Activated CD4-positive, alpha-beta T cell treated with anti-CD3 and anti-CD28 coated beads for 36 hours (primary cell): ENCODE results near the gene L2HGDH. TPM values are rescaled to one million over a fixed set of nuclear protein-coding genes. Genes with fewer than 3 reads are reported as not detected.

ENCODE experiments used
- ATAC-seq: fragments of 200-7000 bp; cut with Tn5 transposase; one replicate; pipeline ENCODE4 v1.10.0; 2021; ENCODE audit warnings: mild to moderate bottlenecking, moderate library complexity
- CTCF ChIA-PET: fragments of 350-600 bp; sonication (Branson Sonifier 250); formaldehyde crosslinking; loops from one replicate; lab custom pipeline; 2021; ENCODE audit warnings: antibody characterized with exemption; lab: Charles Lee
- POLR2A ChIA-PET: fragments of 350-600 bp; sonication (Branson Sonifier 250); formaldehyde crosslinking; loops from one replicate; lab custom pipeline; 2021; ENCODE audit warnings: antibody characterized with exemption, inconsistent platforms; lab: Charles Lee
- DNase-seq: peaks from one replicate; pipeline ENCODE4 v3.0.0-alpha.2; 2020
- H3K27ac Mint-ChIP-seq: one replicate; pipeline ENCODE4 v1.8.0; 2021; ENCODE audit warnings: mixed read lengths
- H3K27me3 Mint-ChIP-seq: one replicate; pipeline ENCODE4 v1.8.0; 2021; ENCODE audit warnings: mixed read lengths
- H3K36me3 Mint-ChIP-seq: one replicate; pipeline ENCODE4 v1.8.0; 2021; ENCODE audit warnings: low read depth, mixed read lengths
- H3K4me1 Mint-ChIP-seq: one replicate; pipeline ENCODE4 v1.8.0; 2021; ENCODE audit warnings: mixed read lengths
- H3K4me3 Mint-ChIP-seq: one replicate; pipeline ENCODE4 v1.8.0; 2021; ENCODE audit warnings: mild to moderate bottlenecking, moderate library complexity, mixed read lengths
- H3K9me3 Mint-ChIP-seq: one replicate; pipeline ENCODE4 v1.8.0; 2021; ENCODE audit warnings: low read depth, mixed read lengths
- intact Hi-C, 2 experiments: fragments of 100-400 bp; cut with DNase I in 1 of 2; cut with micrococcal nuclease in 1 of 2; formaldehyde crosslinking; loops; one replicate each; pipeline versions ENCODE4 v1.14.2 to v1.15.1; 2022 to 2024; cut with DNase I, micrococcal nuclease
- total RNA-seq, 2 experiments: library from RNA; stranded (reverse); gene quantifications; one replicate each; pipeline ENCODE4 v1.2.3, GENCODE V29; 2021

Gene L2HGDH
- total RNA-seq, 2 experiments from 2014 or later, result 12.8 to 19.0 TPM

DNA sequence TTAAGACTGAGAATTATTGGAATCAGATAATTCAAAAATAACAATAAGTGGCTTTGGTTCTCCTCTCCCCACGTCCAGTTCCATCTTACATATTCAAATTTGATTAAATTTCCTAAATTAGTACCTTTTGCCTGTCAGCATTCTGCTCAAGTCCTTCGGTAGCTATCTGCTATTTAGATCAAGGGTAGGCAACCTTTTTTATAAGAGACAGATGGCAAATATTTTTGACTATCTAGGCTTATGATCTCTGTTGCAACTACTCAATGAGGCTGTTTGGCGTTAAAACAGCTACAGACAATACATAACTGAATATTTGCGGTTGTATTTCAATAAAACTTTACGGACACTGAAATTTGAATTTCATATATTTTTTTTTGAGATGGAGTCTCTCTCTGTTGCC, 21.7 kb downstream of the L2HGDH start:
- Mint-ChIP-seq H3K27me3 (no peaks in the 10 kb centered on the region), H3K36me3 (peaks cover 12% of the 10 kb centered on the region), H3K4me1 (no peaks in the 10 kb centered on the region), H3K27ac (no peak overlapping the region), H3K4me3 (no peak overlapping the region), H3K9me3 (no peaks in the 10 kb centered on the region)
- ATAC-seq (no peak), DNase-seq (no peak)
- ChIA-PET POLR2A (no interaction called here), CTCF (interaction anchor here (0.5 to 1.1 kb wide), 2 partner anchors 11 to 87 kb away, joined by 3 read pairs; no protein-coding TSS in a partner anchor)
- intact Hi-C loops, result no loop called here

DNA sequence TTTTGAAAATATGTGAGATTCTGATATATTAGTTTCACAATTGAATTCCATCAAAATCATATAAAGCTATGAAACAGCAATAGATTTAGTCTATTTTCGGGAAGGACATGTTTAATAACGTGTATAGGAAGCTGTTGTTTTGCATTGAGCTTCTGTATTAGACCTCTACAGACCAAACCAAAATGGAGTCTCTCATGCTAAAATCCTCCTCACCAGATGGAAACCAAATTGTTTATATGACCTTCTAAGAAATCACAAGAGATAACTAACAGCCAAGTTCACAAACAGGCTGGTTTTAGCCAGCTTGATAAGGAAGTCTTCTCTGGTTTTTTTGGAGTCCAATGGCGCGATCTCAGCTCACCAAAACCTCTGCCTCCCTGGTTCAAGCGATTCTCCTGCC, 23.9 kb downstream of the L2HGDH start:
- Mint-ChIP-seq H3K4me3 (no peak overlapping the region), H3K36me3 (peaks cover 6% of the 10 kb centered on the region), H3K27ac (no peak overlapping the region), H3K9me3 (no peaks in the 10 kb centered on the region), H3K4me1 (no peaks in the 10 kb centered on the region), H3K27me3 (no peaks in the 10 kb centered on the region)
- intact Hi-C loops, result no loop called here
- CTCF ChIA-PET, result no interaction called here
- POLR2A ChIA-PET, result no interaction called here
- no peak for DNase-seq
- ATAC-seq, result no peak

DNA sequence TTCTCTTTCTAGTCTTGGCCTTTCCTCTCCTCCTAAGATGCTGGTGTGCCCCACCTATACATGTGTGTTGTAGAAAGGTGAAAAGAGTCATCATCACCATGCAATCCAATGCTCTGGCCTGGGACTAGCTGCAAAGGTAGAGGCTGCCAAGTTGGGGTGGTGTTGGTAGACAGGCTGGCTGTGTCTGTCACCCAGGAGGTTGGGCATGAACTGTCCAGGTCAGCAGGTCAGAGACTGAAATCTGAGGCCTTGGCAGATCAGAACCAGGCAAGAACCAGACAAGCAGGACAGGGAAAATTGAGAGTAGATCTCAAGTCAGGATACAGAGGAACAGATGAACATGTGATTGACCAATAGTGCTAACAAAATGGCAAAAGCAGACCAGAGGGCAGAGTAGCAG, 26.2 kb downstream of the L2HGDH start:
- H3K36me3 Mint-ChIP-seq, result peaks cover 7% of the 10 kb centered on the region
- H3K27me3 Mint-ChIP-seq, result no peaks in the 10 kb centered on the region
- ChIA-PET POLR2A (no interaction called here), CTCF (no interaction called here)
- no peak overlapping the region for H3K4me3 Mint-ChIP-seq
- intact Hi-C loops, result no loop called here
- H3K27ac Mint-ChIP-seq, result no peak overlapping the region
- no peaks in the 10 kb centered on the region for H3K9me3 Mint-ChIP-seq
- DNase-seq, result no peak
- ATAC-seq, result no peak
- H3K4me1 Mint-ChIP-seq, result no peaks in the 10 kb centered on the region

DNA sequence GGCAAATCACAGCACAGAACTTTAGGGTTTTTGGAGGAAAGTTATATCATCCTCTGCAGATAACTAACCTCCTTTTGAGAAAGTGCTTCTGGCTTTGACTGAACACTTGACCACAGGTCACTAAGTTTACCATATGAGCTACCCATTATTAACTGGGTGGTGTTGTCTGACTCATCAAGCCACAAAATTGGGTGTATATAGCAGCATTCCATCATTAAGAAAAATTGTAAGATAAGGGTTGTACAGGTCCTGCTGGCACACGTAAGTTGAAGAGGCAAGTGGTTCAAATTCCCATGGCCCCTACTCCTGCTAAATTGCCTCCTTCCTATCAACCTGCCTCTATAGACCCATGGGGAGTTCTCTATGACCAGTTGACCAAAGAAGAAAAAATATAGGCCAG, 39.5 kb downstream of the L2HGDH start:
- H3K27ac Mint-ChIP-seq, result no peak overlapping the region
- intact Hi-C loops, result no loop called here
- H3K27me3 Mint-ChIP-seq, result no peaks in the 10 kb centered on the region
- POLR2A ChIA-PET, result no interaction called here
- peaks cover 8% of the 10 kb centered on the region for H3K36me3 Mint-ChIP-seq
- H3K9me3 Mint-ChIP-seq, result no peaks in the 10 kb centered on the region
- no peak overlapping the region for H3K4me3 Mint-ChIP-seq
- ATAC-seq (no peak), DNase-seq (no peak)
- CTCF ChIA-PET, result interaction anchor here (0.8 kb wide), 1 partner anchor 10 kb away, joined by 4 read pairs; no protein-coding TSS in a partner anchor
- H3K4me1 Mint-ChIP-seq, result no peaks in the 10 kb centered on the region

DNA sequence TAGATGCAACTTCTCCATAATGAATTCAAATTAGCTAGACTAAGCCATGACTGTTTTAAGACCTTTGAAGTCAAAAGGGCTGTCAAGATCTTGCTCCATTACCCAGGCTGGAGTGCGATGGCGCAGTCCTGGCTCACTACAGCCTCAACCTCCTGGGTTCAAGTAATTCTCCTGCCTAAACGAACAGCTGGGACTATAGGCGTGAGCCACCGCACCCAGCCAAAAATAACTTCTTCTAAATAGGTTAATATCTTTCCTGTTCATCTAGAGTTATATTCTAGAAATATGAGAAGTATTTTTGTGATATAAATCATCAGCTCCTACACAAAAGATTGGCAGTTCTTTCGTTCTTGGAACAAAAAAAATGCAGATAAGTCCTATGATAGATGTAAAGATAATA, 41.1 kb downstream of the L2HGDH start:
- POLR2A ChIA-PET, result no interaction called here
- ATAC-seq (no peak), DNase-seq (no peak)
- no peak overlapping the region for H3K27ac Mint-ChIP-seq
- H3K9me3 Mint-ChIP-seq, result no peaks in the 10 kb centered on the region
- no peaks in the 10 kb centered on the region for H3K27me3 Mint-ChIP-seq
- H3K4me3 Mint-ChIP-seq, result no peak overlapping the region
- H3K4me1 Mint-ChIP-seq, result no peaks in the 10 kb centered on the region
- peaks cover 3% of the 10 kb centered on the region for H3K36me3 Mint-ChIP-seq
- intact Hi-C loops, result no loop called here
- CTCF ChIA-PET, result no interaction called here

DNA sequence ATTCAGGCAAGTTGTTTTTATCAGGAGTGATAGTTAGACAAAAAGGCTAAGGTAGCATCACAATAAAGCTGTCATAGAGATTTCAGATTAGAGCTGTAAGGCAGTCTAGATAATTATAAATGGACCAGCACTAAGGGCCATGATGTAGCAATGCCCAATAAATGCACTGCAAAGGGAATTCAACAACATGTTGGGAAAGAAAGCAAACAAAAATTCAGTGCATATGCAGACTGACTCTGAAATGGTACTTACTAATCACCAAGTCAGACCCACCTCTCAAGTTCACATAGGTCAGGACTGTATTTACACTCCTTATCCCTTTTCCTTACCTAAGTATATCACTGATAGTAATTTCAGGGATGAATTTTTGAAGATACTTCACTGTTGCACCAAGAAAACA, 47.0 kb downstream of the L2HGDH start:
- POLR2A ChIA-PET, result no interaction called here
- Mint-ChIP-seq H3K27me3 (no peaks in the 10 kb centered on the region), H3K36me3 (peaks cover 5% of the 10 kb centered on the region), H3K4me1 (no peaks in the 10 kb centered on the region), H3K4me3 (no peak overlapping the region), H3K27ac (no peak overlapping the region), H3K9me3 (no peaks in the 10 kb centered on the region)
- DNase-seq (no peak), ATAC-seq (no peak)
- intact Hi-C loops, result no loop called here
- CTCF ChIA-PET, result no interaction called here

DNA sequence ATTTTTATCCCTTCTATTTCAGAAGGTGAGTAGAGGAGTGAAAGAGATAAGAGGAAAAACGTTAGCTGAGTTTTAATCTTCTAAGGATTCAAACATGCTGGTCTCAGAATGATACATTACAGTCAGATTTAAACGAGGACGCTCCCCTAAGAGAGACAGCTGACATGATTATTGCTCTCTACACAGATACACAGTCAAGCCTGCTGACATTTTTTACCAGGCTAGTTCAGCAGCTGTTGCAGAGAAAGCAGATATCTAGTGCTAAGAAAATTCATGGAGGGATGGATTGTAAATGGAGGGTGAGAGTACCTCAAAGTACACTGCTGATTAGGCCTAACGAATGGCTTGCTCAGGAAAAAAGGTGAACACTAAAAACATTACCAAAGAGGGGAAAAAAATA, 48.7 kb downstream of the L2HGDH start:
- peaks cover 2% of the 10 kb centered on the region for H3K36me3 Mint-ChIP-seq
- no peaks in the 10 kb centered on the region for H3K9me3 Mint-ChIP-seq
- ChIA-PET POLR2A (no interaction called here), CTCF (interaction anchor here (1.1 to 1.4 kb wide), 2 partner anchors 9 to 411 kb away, joined by 3 to 4 read pairs; partner anchors contain the start of gene NEMF)
- DNase-seq (no peak), ATAC-seq (no peak)
- H3K27ac Mint-ChIP-seq, result no peak overlapping the region
- intact Hi-C loops, result loop anchor here in 1 of 2 experiments (5.0 kb wide), 1 partner anchor 141 kb away; no protein-coding TSS in a partner anchor
- no peak overlapping the region for H3K4me3 Mint-ChIP-seq
- H3K27me3 Mint-ChIP-seq, result no peaks in the 10 kb centered on the region
- H3K4me1 Mint-ChIP-seq, result no peaks in the 10 kb centered on the region

DNA sequence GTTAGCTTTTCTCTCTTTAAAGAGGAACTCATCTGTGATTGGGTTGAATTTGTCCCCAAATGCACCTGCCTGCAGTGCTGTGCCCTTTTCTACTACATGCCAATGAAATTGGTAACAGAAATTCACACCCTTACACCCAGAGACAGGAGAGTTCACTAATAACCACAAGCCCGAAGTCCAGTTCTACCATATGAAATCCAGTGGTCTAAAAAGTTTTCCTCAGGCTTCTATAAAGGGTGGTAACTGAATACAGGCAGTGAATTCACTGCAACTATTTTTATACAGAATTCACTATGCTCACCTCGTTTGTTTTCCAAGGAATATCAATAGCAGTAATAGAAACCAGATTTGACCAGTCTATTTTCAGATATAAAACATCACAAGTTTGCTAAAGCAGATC, 49.2 kb downstream of the L2HGDH start:
- no peak overlapping the region for H3K27ac Mint-ChIP-seq
- no peak for ATAC-seq
- peaks cover 2% of the 10 kb centered on the region for H3K36me3 Mint-ChIP-seq
- no peak overlapping the region for H3K4me3 Mint-ChIP-seq
- H3K9me3 Mint-ChIP-seq, result no peaks in the 10 kb centered on the region
- intact Hi-C loops, result loop anchor here in 1 of 2 experiments (5.0 kb wide), 1 partner anchor 141 kb away; no protein-coding TSS in a partner anchor
- DNase-seq, result no peak
- ChIA-PET CTCF (interaction anchor here (0.6 to 1.9 kb wide), 5 partner anchors 10 to 558 kb away, joined by 3 to 5 read pairs (median 3); partner anchors contain the start of gene NEMF), POLR2A (no interaction called here)
- H3K4me1 Mint-ChIP-seq, result no peaks in the 10 kb centered on the region
- no peaks in the 10 kb centered on the region for H3K27me3 Mint-ChIP-seq

DNA sequence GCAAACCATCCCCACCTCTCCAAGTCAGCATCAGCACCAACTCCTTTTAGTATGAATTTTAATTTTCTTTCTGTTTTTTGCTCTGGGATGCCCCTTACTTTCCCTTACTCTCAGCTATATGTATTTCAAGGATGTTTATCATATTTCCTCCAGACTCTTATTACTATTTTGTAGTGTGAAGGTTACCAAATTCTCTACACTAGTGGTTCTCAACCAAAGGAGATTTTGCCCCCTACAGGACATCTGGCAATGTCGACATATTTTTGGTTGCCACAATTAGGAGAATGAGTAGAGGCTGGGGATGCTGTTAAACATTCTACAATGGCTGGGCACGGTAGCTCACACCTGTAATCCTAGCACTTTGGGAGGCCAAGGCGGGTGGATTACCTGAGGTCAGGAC, 51.5 kb downstream of the L2HGDH start:
- ChIA-PET POLR2A (no interaction called here), CTCF (interaction anchor here (1.2 to 1.4 kb wide), 2 partner anchors 154 to 408 kb away, joined by 3 read pairs; partner anchors contain the start of gene NEMF)
- Mint-ChIP-seq H3K4me3 (no peak overlapping the region), H3K27me3 (no peaks in the 10 kb centered on the region), H3K27ac (no peak overlapping the region), H3K4me1 (no peaks in the 10 kb centered on the region), H3K36me3 (peaks cover 4% of the 10 kb centered on the region), H3K9me3 (no peaks in the 10 kb centered on the region)
- peak; percentile 27 for DNase-seq
- ATAC-seq, result peak; percentile 64
- intact Hi-C loops, result loop anchor here in 1 of 2 experiments (5.0 kb wide), 1 partner anchor 138 kb away; no protein-coding TSS in a partner anchor

DNA sequence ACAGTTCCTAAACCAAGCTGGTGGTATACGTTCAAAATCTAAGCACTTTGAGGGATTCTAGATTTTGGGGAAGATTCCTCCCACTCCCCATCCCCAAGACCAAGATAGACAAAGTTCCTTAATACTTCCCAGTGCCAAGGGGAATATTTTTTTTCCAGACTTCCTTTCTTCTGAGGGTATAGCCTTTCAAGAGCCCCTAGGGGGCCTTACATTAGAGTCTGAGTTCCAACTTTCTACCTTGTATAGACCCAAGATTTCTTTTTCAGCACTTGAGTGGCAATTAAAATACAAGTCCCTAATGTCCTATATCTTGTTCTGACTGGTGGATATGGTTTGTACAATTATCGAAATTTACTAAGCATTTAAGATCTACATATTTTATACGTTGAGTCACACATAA, 52.0 kb downstream of the L2HGDH start:
- H3K4me1 Mint-ChIP-seq, result no peaks in the 10 kb centered on the region
- ATAC-seq (no peak), DNase-seq (no peak)
- intact Hi-C loops, result loop anchor here in 1 of 2 experiments (5.0 kb wide), 1 partner anchor 138 kb away; no protein-coding TSS in a partner anchor
- no peak overlapping the region for H3K4me3 Mint-ChIP-seq
- ChIA-PET POLR2A (no interaction called here), CTCF (interaction anchor here (0.6 to 1.4 kb wide), 4 partner anchors 11 to 407 kb away, joined by 3 read pairs; partner anchors contain the start of gene NEMF)
- H3K27ac Mint-ChIP-seq, result no peak overlapping the region
- no peaks in the 10 kb centered on the region for H3K9me3 Mint-ChIP-seq
- no peaks in the 10 kb centered on the region for H3K27me3 Mint-ChIP-seq
- peaks cover 4% of the 10 kb centered on the region for H3K36me3 Mint-ChIP-seq

DNA sequence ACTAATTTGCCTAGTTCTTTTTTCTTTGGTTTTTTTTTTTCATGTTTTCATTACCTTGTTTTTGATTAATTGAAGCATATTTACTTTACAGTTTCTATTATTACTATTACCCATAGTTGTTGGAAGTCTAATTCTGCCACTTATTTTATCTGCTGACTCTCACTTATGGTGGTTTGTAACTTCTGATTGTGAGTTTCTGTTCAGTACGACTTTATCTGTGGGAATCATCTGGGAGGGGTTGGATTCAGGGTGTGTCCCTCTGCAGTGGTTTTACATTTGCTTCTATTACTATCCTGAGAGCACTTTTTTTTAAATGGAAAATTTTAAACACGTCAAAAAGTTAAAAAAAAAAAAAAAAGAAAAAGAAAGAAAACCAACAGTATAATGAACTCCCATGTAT, 54.3 kb downstream of the L2HGDH start:
- ChIA-PET CTCF (no interaction called here), POLR2A (interaction anchor here (0.7 kb wide), 1 partner anchor 74 kb away, joined by 3 read pairs; no protein-coding TSS in a partner anchor)
- H3K36me3 Mint-ChIP-seq, result peaks cover 10% of the 10 kb centered on the region
- DNase-seq (no peak), ATAC-seq (no peak)
- H3K27me3 Mint-ChIP-seq, result no peaks in the 10 kb centered on the region
- no peaks in the 10 kb centered on the region for H3K4me1 Mint-ChIP-seq
- intact Hi-C loops, result no loop called here
- H3K27ac Mint-ChIP-seq, result no peak overlapping the region
- no peaks in the 10 kb centered on the region for H3K9me3 Mint-ChIP-seq
- H3K4me3 Mint-ChIP-seq, result no peak overlapping the region

DNA sequence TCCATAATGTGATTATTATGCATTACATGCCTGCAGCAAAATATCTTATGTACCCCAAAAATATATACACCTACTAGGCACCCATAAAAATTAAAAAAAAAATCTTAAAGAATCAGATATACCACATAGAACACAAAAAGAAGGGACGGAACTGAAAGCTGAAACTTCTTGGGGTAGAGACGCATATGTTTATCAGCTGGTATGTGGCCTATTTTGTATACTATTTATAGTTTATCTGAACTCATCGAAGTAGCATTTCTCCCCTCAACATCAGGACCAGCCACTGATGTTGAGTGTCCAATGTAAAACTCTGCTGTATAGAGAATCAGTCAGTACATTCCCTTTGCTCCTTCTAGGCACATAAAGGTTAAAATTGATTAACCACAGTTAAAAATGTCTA, 57.8 kb downstream of the L2HGDH start:
- Mint-ChIP-seq H3K4me1 (no peaks in the 10 kb centered on the region), H3K4me3 (no peak overlapping the region), H3K27me3 (no peaks in the 10 kb centered on the region), H3K27ac (no peak overlapping the region), H3K9me3 (no peaks in the 10 kb centered on the region), H3K36me3 (peaks cover 11% of the 10 kb centered on the region)
- ATAC-seq, result no peak
- CTCF ChIA-PET, result no interaction called here
- POLR2A ChIA-PET, result no interaction called here
- intact Hi-C loops, result no loop called here
- DNase-seq, result no peak
